SK-N-SH treated with all-trans-retinoic acid at 6 μM for 48 hours (cell line): ENCODE results near the gene ACOX1.

Source experiments
- ATAC-seq: fragments of 200-7000 bp; cut with Tn5 transposase; 3 replicates; pipeline ENCODE4 v1.9.1; 2020; ENCODE audit warnings: mild to moderate bottlenecking, moderate library complexity
- ARNTL ChIP-seq: fragments of 450-650 bp; formaldehyde crosslinking; IDR thresholded peaks from 2 replicates; pipeline ENCODE4 v1.5.0; 2020; ENCODE audit warnings: low read depth, mild to moderate bottlenecking, moderate library complexity, borderline replicate concordance
- BACH2 ChIP-seq: fragments of 250-450 bp; sonication (Bioruptor Pico); IDR thresholded peaks from 2 replicates; pipeline ENCODE4 v1.9.0; 2021; ENCODE audit warnings: mild to moderate bottlenecking, borderline replicate concordance
- CSDC2 ChIP-seq: fragments of 250-450 bp; sonication (Bioruptor Pico); IDR thresholded peaks from 2 replicates; pipeline ENCODE4 v1.5.0; 2020; ENCODE audit warnings: mild to moderate bottlenecking, moderate library complexity
- ESRRG ChIP-seq: fragments of 250-450 bp; sonication (Bioruptor Pico); IDR thresholded peaks from 2 replicates; pipeline ENCODE4 v1.6.1; 2021; ENCODE audit warnings: mild to moderate bottlenecking
- GLIS3 ChIP-seq: fragments of 250-450 bp; sonication (Bioruptor Pico); IDR thresholded peaks from 2 replicates; pipeline ENCODE4 v1.5.0; 2020; ENCODE audit warnings: mild to moderate bottlenecking, moderate library complexity
- ISL1 ChIP-seq: fragments of 250-450 bp; sonication (Bioruptor Pico); IDR thresholded peaks from 2 replicates; pipeline ENCODE4 v2.1.2; 2022; ENCODE audit warnings: mild to moderate bottlenecking, moderate library complexity
- OSR1 ChIP-seq: fragments of 250-450 bp; sonication (Bioruptor Pico); IDR thresholded peaks from 2 replicates; pipeline ENCODE4 v1.8.0; 2022; ENCODE audit warnings: moderate library complexity, mild to moderate bottlenecking, inconsistent platforms
- RARB ChIP-seq: fragments of 250-450 bp; sonication (Bioruptor Pico); IDR thresholded peaks from 2 replicates; pipeline ENCODE4 v1.8.0; 2021; ENCODE audit warnings: mild to moderate bottlenecking, moderate library complexity
- SNAI2 ChIP-seq: fragments of 250-450 bp; sonication (Bioruptor Pico); IDR thresholded peaks from 2 replicates; pipeline ENCODE4 v1.5.0; 2020; ENCODE audit warnings: mild to moderate bottlenecking, moderate library complexity
- TCF4 ChIP-seq: fragments of 250-450 bp; sonication (Bioruptor Pico); IDR thresholded peaks from 2 replicates; pipeline ENCODE4 v1.8.0; 2021; ENCODE audit warnings: mild to moderate bottlenecking, moderate library complexity, borderline replicate concordance
- TOX ChIP-seq: fragments of 250-450 bp; sonication (Bioruptor Pico); IDR thresholded peaks from 2 replicates; pipeline ENCODE4 v1.8.0; 2021; ENCODE audit warnings: mild to moderate bottlenecking, moderate library complexity, borderline replicate concordance
- ZC3H10 ChIP-seq: fragments of 250-450 bp; sonication (Bioruptor Pico); IDR thresholded peaks from 2 replicates; pipeline ENCODE4 v1.5.1; 2021; ENCODE audit warnings: mild to moderate bottlenecking, moderate library complexity
- ZFP3 ChIP-seq: fragments of 250-450 bp; sonication (Bioruptor Pico); IDR thresholded peaks from 2 replicates; pipeline ENCODE4 v1.5.0; 2020; ENCODE audit warnings: mild to moderate bottlenecking, moderate library complexity
- ZFP30 ChIP-seq: fragments of 450-650 bp; formaldehyde crosslinking; IDR thresholded peaks from 2 replicates; pipeline ENCODE4 v1.5.0; 2022; ENCODE audit warnings: mild to moderate bottlenecking, moderate library complexity
- ZNF70 ChIP-seq: fragments of 450-650 bp; formaldehyde crosslinking; IDR thresholded peaks from 2 replicates; pipeline ENCODE4 v1.5.0; 2020; ENCODE audit warnings: mild to moderate bottlenecking, moderate library complexity
- ZNF8 ChIP-seq: fragments of 450-650 bp; formaldehyde crosslinking; IDR thresholded peaks from 2 replicates; pipeline ENCODE4 v1.5.0; 2020; ENCODE audit warnings: mild to moderate bottlenecking, moderate library complexity
- TF ChIP-seq, protein P1 (sequence below): fragments of 250-450 bp; sonication (Bioruptor Pico); IDR thresholded peaks from 2 replicates; pipeline ENCODE4 v1.5.1; 2020; ENCODE audit warnings: low read depth, mild to moderate bottlenecking, moderate library complexity
- TF ChIP-seq, protein P2 (sequence below): fragments of 250-450 bp; sonication (Bioruptor Pico); IDR thresholded peaks from 2 replicates; pipeline ENCODE4 v1.8.0; 2021; ENCODE audit warnings: low read depth, mild to moderate bottlenecking, moderate library complexity, borderline replicate concordance
- TF ChIP-seq, protein P3 (sequence below): fragments of 250-450 bp; sonication (Bioruptor Pico); IDR thresholded peaks from 2 replicates; pipeline ENCODE4 v1.8.0; 2020; ENCODE audit warnings: mild to moderate bottlenecking, moderate library complexity, borderline replicate concordance

ACOX1 gene

DNA sequence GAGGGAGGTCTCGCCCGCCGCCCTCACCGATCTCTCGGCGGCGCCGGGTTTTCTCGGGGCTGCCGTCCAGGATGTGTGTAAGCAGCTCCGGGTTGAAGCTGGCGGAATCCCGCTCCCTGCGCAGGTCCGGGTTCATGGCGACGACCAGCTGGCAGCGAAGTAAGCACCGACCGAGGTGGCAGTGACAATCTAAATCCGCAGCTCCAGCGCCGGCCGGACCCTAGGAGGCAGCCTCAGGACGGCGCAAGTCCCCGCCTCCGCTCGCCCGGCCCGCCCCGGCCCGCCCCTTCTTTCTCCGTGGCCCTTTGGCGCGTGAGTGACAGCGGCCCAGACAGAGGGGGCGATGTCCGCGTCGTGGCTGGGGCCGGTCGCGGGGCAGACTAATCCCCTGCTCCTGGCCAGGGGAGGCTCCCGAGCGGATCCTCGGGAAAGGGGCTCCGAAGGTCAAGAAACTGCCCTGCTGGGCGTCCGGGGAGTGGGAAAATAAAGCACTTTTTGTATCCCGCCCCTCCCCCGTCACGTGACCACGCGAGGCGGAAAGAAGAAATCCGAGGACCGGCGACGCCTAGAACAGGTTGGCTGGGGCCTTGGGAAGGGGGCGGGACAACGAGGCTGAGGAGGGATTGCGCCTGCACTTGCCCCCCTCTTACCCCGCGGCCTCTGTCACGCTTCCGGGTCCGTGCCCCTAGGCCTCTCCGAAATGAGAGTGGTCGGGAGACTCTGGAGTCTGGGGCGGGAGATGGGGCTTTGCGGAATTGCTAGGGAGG lies at the start of gene ACOX1, which contains the start of gene TEN1:
Gene ACOX1 (minus strand): TSS at position 229 of the 767 bp plus-strand sequence. CDS start 93 bp downstream, at position 136.
Gene TEN1 (plus strand): TSS at position 303 of the 767 bp plus-strand sequence. CDS start 6,953 bp downstream, outside the sequence.
- TF ChIP-seq ZFP3 (CRISPR knock-in tag) (peak; percentile 20; the same call in 1 of the 2 replicates), RARB (no peak), ESRRG (CRISPR knock-in tag) (no peak), ISL1 (no peak), GLIS3 (CRISPR knock-in tag) (no peak), TOX (0 out of 2 replicates have a peak, but pooled peaks have one; percentile 24), CSDC2 (CRISPR knock-in tag) (peak; percentile 52; the same call in 1 of the 2 replicates)
- TF ChIP-seq, protein P1, sequence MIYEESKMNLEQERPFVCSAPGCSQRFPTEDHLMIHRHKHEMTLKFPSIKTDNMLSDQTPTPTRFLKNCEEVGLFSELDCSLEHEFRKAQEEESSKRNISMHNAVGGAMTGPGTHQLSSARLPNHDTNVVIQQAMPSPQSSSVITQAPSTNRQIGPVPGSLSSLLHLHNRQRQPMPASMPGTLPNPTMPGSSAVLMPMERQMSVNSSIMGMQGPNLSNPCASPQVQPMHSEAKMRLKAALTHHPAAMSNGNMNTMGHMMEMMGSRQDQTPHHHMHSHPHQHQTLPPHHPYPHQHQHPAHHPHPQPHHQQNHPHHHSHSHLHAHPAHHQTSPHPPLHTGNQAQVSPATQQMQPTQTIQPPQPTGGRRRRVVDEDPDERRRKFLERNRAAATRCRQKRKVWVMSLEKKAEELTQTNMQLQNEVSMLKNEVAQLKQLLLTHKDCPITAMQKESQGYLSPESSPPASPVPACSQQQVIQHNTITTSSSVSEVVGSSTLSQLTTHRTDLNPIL (CRISPR knock-in tag) = no peak; the same call in 1 of the 2 replicates
- TF ChIP-seq, protein P2, sequence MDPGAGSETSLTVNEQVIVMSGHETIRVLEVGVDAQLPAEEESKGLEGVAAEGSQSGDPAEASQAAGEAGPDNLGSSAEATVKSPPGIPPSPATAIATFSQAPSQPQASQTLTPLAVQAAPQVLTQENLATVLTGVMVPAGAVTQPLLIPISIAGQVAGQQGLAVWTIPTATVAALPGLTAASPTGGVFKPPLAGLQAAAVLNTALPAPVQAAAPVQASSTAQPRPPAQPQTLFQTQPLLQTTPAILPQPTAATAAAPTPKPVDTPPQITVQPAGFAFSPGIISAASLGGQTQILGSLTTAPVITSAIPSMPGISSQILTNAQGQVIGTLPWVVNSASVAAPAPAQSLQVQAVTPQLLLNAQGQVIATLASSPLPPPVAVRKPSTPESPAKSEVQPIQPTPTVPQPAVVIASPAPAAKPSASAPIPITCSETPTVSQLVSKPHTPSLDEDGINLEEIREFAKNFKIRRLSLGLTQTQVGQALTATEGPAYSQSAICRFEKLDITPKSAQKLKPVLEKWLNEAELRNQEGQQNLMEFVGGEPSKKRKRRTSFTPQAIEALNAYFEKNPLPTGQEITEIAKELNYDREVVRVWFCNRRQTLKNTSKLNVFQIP = peak; percentile 59; the same call in 1 of the 2 replicates
- TF ChIP-seq, protein P3, sequence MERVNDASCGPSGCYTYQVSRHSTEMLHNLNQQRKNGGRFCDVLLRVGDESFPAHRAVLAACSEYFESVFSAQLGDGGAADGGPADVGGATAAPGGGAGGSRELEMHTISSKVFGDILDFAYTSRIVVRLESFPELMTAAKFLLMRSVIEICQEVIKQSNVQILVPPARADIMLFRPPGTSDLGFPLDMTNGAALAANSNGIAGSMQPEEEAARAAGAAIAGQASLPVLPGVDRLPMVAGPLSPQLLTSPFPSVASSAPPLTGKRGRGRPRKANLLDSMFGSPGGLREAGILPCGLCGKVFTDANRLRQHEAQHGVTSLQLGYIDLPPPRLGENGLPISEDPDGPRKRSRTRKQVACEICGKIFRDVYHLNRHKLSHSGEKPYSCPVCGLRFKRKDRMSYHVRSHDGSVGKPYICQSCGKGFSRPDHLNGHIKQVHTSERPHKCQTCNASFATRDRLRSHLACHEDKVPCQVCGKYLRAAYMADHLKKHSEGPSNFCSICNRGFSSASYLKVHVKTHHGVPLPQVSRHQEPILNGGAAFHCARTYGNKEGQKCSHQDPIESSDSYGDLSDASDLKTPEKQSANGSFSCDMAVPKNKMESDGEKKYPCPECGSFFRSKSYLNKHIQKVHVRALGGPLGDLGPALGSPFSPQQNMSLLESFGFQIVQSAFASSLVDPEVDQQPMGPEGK (CRISPR knock-in tag) = peak; percentile 46; the same call in 1 of the 2 replicates
- peak; percentile 94 for ATAC-seq

GRCh38 chr17:76027159-76027839 lies 48.3 kb upstream of the ACOX1 start, which contains the start of gene EVPL:
Gene EVPL, minus strand, starts transcription at chr17:76027306. Its CDS starts 108 bp downstream, at chr17:76027198.
- ATAC-seq = no peak

DNA sequence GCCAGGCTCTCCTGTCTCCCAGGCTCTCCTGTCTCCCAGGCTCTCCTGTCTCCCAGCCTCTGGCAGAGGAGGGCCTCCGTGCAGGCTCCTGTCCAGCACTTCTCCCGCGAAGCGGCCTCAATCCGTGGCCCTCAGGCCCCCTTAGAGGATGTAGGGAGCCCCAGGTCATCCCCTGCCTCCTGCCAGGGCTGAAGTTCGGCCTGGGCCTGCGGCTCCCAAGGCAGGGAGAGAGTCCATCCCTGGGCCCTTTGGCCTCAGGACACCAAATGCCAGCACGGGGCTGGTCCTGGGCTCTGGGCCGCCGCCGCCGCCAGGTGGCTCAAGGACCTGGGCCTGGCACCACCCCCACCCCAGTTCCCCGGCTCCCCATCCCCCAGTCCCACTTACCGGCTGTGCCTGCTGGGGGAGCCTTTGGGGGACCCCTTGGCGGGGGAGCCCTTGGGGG lies 47.8 kb upstream of the ACOX1 start:
- TF ChIP-seq, protein P2 = no peak
- no peak for TF ChIP-seq GLIS3 (CRISPR knock-in tag)
- TF ChIP-seq ZNF8 (CRISPR knock-in tag) = no peak
- no peak for TF ChIP-seq ISL1
- no peak for TF ChIP-seq OSR1
- no peak for TF ChIP-seq SNAI2 (CRISPR knock-in tag)
- TF ChIP-seq, protein P3 (CRISPR knock-in tag) = no peak
- no peak for TF ChIP-seq ZNF70 (CRISPR knock-in tag)
- TF ChIP-seq, protein P1 (CRISPR knock-in tag) = no peak
- no peak for TF ChIP-seq BACH2 (CRISPR knock-in tag)
- TF ChIP-seq TCF4 (CRISPR knock-in tag) = no peak
- no peak for TF ChIP-seq ARNTL (CRISPR knock-in tag)
- no peak for ATAC-seq

More at GRCh38 chr17:76027159-76027839, 48.3 kb upstream of the ACOX1 start, which contains the start of gene EVPL:
- TF ChIP-seq, protein P3 (CRISPR knock-in tag) = no peak
- no peak for TF ChIP-seq ZFP3 (CRISPR knock-in tag)
- TF ChIP-seq GLIS3 (CRISPR knock-in tag) = no peak
- no peak for TF ChIP-seq ARNTL (CRISPR knock-in tag)
- no peak for TF ChIP-seq ZFP30 (CRISPR knock-in tag)
- no peak for TF ChIP-seq ISL1
- no peak for TF ChIP-seq CSDC2 (CRISPR knock-in tag)
- no peak for TF ChIP-seq RARB
- TF ChIP-seq, protein P1 (CRISPR knock-in tag) = no peak
- TF ChIP-seq ZC3H10 (CRISPR knock-in tag) = no peak
- no peak for TF ChIP-seq ESRRG (CRISPR knock-in tag)
- TF ChIP-seq, all 23 proteins: peak for 0
